Endothelial cell (in vitro differentiated cells): ENCODE measurements around the gene NXNL1. TPM values are rescaled to one million over a fixed set of nuclear protein-coding genes. Genes with fewer than 3 reads are reported as not detected.
A peak's percentile ranks its signal among the peaks of the same experiment; 100 is the strongest.

Experiments
- DNase-seq: peaks from one replicate; pipeline ENCODE4 v3.0.0; 2021; ENCODE audit warnings: low spot score
- H3K27ac Mint-ChIP-seq: one replicate; pipeline ENCODE4 v1.8.0; 2021; ENCODE audit warnings: mixed read lengths, inconsistent platforms; ENCODE audit not compliant: unreplicated experiment
- H3K27me3 Mint-ChIP-seq: one replicate; pipeline ENCODE4 v1.8.0; 2021; ENCODE audit warnings: mild to moderate bottlenecking, moderate library complexity, mixed read lengths, inconsistent platforms; ENCODE audit not compliant: unreplicated experiment
- H3K36me3 Mint-ChIP-seq: one replicate; pipeline ENCODE4 v1.8.0; 2021; ENCODE audit warnings: mild to moderate bottlenecking, low read depth, mixed read lengths, inconsistent platforms; ENCODE audit not compliant: unreplicated experiment
- H3K4me1 Mint-ChIP-seq: one replicate; pipeline ENCODE4 v1.8.0; 2021; ENCODE audit warnings: mild to moderate bottlenecking, mixed read lengths, inconsistent platforms; ENCODE audit not compliant: unreplicated experiment
- H3K4me3 Mint-ChIP-seq: one replicate; pipeline ENCODE4 v1.8.0; 2021; ENCODE audit warnings: mild to moderate bottlenecking, mixed read lengths, inconsistent platforms; ENCODE audit not compliant: unreplicated experiment
- H3K9me3 Mint-ChIP-seq: one replicate; pipeline ENCODE4 v1.8.0; 2021; ENCODE audit warnings: mixed read lengths, inconsistent platforms; ENCODE audit not compliant: unreplicated experiment
- total RNA-seq: library from RNA; stranded (reverse); fragmentation: NEBNext Ultra II Directional; extraction: Animal tissue kit (Norgen Biotek cat#: 25700); gene quantifications from one replicate; pipeline ENCODE4 v1.2.1, GENCODE V29; 2021; ENCODE audit not compliant: unreplicated experiment
- TF ChIP-seq, protein P1 (sequence below): fragments of 200-600 bp; sonication (generic); IDR thresholded peaks from one replicate; pipeline ENCODE4 v1.5.0; 2021; ENCODE audit warnings: antibody characterized with exemption; ENCODE audit not compliant: unreplicated experiment

The NXNL1 gene
- total RNA-seq, 1 donor from 2014 or later = not detected

DNA sequence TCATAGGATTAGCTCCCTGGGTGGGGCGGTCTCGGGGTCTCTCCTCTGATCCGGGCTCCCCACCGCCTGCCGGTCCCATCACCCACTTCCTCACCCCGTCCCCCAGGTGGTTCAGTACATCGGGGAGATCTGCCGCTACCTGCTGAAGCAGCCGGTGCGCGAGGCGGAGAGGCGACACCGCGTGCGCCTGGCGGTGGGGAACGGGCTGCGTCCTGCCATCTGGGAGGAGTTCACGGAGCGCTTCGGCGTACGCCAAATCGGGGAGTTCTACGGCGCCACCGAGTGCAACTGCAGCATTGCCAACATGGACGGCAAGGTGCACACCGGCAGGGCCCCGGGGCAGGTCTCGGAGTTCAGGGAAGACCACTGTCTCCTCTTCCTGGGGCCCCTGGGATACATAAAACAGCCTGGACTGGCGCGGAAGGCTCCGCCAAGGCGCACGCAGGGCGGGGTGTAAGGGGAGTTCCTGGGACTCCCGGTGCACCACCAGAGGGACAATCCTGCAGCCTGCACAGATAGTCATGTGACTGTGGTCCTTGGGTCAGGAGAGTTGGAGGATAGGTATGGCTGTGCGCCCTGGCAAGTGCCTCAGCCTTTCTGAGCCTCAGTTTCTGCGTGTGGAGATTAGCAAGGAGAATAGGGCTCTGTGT is 36.5 kb upstream of the NXNL1 start:
- Mint-ChIP-seq H3K36me3 (peaks cover 15% of the 10 kb centered on the region), H3K4me1 (peaks cover 33% of the 10 kb centered on the region), H3K27ac (peak overlapping the region; percentile 21), H3K9me3 (no peaks in the 10 kb centered on the region), H3K4me3 (no peak overlapping the region), H3K27me3 (peaks cover 16% of the 10 kb centered on the region)
- no peak for DNase-seq
- TF ChIP-seq, protein P1, sequence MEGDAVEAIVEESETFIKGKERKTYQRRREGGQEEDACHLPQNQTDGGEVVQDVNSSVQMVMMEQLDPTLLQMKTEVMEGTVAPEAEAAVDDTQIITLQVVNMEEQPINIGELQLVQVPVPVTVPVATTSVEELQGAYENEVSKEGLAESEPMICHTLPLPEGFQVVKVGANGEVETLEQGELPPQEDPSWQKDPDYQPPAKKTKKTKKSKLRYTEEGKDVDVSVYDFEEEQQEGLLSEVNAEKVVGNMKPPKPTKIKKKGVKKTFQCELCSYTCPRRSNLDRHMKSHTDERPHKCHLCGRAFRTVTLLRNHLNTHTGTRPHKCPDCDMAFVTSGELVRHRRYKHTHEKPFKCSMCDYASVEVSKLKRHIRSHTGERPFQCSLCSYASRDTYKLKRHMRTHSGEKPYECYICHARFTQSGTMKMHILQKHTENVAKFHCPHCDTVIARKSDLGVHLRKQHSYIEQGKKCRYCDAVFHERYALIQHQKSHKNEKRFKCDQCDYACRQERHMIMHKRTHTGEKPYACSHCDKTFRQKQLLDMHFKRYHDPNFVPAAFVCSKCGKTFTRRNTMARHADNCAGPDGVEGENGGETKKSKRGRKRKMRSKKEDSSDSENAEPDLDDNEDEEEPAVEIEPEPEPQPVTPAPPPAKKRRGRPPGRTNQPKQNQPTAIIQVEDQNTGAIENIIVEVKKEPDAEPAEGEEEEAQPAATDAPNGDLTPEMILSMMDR = no peak

DNA sequence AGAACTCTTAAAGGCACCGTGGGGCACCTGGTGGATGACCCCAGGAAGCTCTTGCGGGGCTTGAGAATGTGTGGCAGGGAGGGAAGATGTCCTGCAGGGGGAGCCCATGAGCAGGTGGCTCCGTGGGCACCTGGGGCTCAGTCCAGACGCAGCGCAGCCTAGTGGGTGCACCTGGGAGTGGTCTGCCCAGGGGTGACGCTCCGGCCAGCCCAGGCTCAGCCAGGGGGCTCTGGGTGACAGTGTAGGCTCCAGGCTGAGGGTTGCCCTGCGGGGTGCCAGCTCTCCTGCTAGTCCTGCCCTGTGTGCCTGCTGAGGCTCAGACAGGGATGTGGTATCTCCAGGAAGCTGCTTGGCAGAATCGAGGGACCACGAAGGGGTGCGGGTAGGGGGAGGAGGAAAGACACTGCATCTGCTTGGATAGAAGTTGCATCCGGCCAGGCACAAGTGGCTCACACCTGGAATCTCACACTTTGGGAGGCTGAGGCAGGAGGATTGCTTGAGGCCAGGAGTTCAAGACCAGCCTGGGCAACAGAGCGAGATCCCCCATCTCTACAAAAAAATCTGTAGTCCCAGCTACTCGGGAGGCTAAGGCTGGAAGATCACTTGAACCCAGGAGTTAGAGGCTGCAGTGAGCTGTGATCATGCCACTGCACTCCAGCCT is 35.7 kb upstream of the NXNL1 start:
- H3K27ac Mint-ChIP-seq = no peak overlapping the region
- H3K27me3 Mint-ChIP-seq = peaks cover 16% of the 10 kb centered on the region
- DNase-seq = peak; percentile 90
- peaks cover 36% of the 10 kb centered on the region for H3K4me1 Mint-ChIP-seq
- H3K9me3 Mint-ChIP-seq = no peaks in the 10 kb centered on the region
- TF ChIP-seq, protein P1 = peak; percentile 96
- peaks cover 15% of the 10 kb centered on the region for H3K36me3 Mint-ChIP-seq
- peak overlapping the region; percentile 73 for H3K4me3 Mint-ChIP-seq

DNA sequence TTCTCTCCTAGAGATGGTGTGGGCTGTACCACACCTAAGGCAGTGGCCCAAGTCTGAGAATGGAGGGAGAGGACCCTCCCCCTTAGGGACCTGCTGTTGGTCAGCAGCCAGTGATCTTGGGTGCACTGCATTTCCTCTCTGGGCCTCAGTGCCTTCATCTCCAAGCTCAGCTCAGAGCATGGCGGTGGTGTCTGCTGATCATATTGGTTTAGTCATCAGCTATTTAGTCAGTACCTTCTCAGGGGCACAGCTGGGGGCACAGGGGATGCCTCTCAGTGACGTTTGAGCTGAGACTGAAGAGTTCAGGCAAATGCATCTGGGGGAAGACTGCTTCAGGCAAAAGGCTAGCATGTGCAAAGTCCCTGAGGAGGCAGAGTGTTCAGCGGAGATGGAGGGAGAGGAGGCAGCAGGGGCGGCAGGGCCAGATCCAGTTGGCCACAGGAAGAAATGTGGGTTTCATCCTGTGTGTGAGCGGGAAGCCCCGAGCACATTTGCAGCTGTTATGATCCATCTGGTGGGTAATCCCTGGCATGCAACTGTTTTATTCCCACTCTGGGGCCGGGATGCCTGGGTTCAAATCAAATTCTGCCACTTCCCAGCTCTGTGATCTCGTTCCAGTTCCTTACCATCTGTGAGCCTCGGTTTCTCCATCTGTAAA is 35.0 kb upstream of the NXNL1 start:
- H3K27me3 Mint-ChIP-seq = peaks cover 14% of the 10 kb centered on the region
- H3K27ac Mint-ChIP-seq = no peak overlapping the region
- H3K9me3 Mint-ChIP-seq = no peaks in the 10 kb centered on the region
- H3K4me1 Mint-ChIP-seq = peaks cover 40% of the 10 kb centered on the region
- TF ChIP-seq, protein P1 = no peak
- DNase-seq = no peak
- peak overlapping the region; percentile 73 for H3K4me3 Mint-ChIP-seq
- peaks cover 15% of the 10 kb centered on the region for H3K36me3 Mint-ChIP-seq

DNA sequence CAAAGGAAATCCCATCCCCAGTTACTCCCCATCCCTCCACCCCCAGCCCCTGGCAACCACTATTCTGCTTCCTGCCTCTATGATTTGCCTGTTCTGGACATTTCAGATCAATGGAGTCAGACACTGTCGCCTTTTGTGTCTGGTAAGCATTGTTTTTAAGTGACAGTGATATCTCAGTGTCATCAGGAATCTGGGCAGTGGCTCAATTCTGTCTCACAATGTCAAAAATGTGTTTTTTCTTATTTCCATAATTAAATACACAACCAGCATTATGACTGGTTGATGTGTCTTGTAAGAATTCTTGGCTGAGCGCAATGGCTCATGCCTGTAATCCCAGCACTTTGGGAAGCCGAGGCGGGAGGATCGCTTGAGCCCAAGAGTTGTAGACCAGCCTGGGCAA is 30.6 kb upstream of the NXNL1 start:
- peak overlapping the region; percentile 76 for H3K27ac Mint-ChIP-seq
- no peaks in the 10 kb centered on the region for H3K9me3 Mint-ChIP-seq
- H3K36me3 Mint-ChIP-seq = peaks cover 8% of the 10 kb centered on the region
- peaks cover 15% of the 10 kb centered on the region for H3K27me3 Mint-ChIP-seq
- H3K4me3 Mint-ChIP-seq = no peak overlapping the region
- TF ChIP-seq, protein P1 = no peak
- DNase-seq = no peak
- H3K4me1 Mint-ChIP-seq = peaks cover 43% of the 10 kb centered on the region

DNA sequence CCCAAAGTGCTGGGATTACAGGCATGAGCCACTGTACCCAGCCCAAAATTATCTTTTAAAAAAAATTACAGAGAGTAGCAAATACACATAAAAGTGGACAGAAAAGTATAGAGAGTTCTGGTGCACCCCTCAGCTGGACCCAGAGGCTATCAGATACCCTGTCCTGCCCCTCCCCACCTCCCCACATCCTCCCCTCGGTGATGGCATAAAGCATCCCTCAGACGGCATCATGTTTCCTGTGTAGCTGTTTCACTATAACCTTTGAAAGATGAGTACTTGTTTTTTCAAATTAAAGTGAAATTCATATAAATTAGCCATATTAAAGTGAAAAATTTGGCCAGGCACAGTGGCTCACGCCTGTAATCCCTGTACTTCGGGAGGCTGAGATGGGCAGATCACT is 29.7 kb upstream of the NXNL1 start:
- Mint-ChIP-seq H3K4me1 (peaks cover 39% of the 10 kb centered on the region), H3K27ac (peak overlapping the region; percentile 98), H3K36me3 (peaks cover 4% of the 10 kb centered on the region), H3K9me3 (no peaks in the 10 kb centered on the region), H3K4me3 (no peak overlapping the region), H3K27me3 (peaks cover 13% of the 10 kb centered on the region)
- DNase-seq = no peak
- TF ChIP-seq, protein P1 = no peak
